DMS53 (cell line): ENCODE data around the gene FGD4.
"Not testable (repeated sequence)": the region's sequence is repeated elsewhere in the genome, so short reads cannot be mapped to it uniquely, and the experiment has no call there.

Experiments used
- DNase-seq: peaks from one replicate; lab custom pipeline; 2025; lab: John Stamatoyannopoulos, UW

The FGD4 gene

DNA sequence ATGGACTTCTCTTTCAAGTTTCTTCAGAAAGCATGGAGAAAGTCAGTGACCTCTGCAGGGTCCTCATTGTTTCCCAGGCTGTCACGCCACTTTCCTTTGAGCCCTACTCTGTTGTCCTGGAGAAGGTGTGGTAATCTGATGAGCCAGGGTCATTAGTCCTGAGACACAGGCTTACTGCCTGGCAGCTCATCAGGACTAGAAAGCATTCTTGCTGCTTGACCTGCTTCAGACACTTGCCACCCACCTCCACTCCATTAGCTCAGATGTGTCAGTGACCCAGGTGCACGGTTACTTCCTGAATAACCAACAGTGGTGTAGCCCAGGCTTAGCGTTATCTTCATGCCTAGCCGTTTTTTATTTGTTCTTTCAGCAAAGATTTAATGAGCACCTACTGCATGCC is 93.9 kb downstream of the FGD4 start:
- DNase-seq, result no peak

DNA sequence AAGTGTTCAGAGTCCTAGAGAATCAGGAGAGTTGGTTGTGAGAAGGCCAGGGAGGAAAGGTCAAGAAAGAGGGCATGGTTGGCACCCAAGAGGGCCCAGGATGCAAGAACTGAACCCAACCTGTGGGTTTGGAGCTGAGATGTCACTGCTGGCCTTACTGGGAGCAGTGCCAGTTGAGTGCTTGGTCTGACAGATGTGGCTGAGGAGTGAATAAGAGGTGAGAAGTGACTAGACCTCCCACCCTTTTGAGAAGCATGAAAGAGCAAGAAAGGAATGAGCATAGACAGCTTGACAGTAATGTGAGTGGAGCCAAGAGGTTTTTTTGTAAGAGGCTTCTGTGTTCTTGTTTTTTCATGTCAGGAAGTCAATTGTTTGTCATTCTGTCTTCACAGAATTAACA is 95.3 kb downstream of the FGD4 start:
- DNase-seq, result no peak

- DNase-seq, result no peak
Observed at GRCh38 chr12:32496946-32497345, 97.6 kb downstream of the FGD4 start.

DNA sequence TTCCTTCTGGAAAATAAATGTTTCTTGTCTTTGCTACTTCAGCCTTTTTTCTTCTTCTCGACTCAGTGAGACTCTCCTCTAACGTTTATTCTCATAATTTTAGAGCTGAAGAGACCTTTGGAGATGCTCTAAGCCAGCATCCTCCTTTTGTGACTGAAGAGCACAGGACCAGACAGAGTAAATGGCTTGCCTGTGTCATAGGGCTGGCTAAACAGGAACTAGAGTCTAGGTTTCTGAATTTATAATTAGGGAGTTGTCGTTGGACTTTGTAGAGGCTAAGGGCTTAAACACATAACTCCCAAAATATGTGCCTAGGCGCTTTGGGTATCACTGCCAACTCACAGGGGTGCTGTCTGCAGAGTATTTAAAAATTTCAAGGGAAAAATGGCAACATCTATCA is 98.5 kb downstream of the FGD4 start:
- no peak for DNase-seq

DNA sequence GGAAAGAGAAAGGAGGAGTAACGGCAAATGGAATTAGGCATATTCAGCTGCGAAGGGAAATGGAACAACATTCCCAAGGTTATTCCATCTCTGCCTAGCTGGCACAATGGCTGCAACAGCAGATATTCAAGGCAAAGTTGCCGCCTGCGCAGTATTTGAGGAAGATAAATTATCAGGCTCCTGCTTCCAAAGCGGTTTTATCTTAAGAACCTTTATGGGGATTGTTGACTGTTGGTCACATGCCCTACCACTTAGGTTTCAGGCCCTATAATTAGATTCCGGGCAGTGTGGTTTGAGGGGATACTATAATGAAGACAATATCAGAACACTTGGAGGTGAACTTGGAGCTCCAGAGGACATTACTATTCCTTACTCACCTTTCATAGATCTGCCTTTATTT is 99.7 kb downstream of the FGD4 start:
- no peak for DNase-seq

- DNase-seq, result peak; percentile 96
Observed at GRCh38 chr12:32501835-32502333, 102.5 kb downstream of the FGD4 start.

- DNase-seq, result no peak
Observed at GRCh38 chr12:32502693-32503502, 103.5 kb downstream of the FGD4 start.

- DNase-seq, result no peak
Observed at GRCh38 chr12:32503730-32504129, 104.4 kb downstream of the FGD4 start.

- no peak for DNase-seq
Observed at GRCh38 chr12:32504591-32504990, 105.2 kb downstream of the FGD4 start.

DNA sequence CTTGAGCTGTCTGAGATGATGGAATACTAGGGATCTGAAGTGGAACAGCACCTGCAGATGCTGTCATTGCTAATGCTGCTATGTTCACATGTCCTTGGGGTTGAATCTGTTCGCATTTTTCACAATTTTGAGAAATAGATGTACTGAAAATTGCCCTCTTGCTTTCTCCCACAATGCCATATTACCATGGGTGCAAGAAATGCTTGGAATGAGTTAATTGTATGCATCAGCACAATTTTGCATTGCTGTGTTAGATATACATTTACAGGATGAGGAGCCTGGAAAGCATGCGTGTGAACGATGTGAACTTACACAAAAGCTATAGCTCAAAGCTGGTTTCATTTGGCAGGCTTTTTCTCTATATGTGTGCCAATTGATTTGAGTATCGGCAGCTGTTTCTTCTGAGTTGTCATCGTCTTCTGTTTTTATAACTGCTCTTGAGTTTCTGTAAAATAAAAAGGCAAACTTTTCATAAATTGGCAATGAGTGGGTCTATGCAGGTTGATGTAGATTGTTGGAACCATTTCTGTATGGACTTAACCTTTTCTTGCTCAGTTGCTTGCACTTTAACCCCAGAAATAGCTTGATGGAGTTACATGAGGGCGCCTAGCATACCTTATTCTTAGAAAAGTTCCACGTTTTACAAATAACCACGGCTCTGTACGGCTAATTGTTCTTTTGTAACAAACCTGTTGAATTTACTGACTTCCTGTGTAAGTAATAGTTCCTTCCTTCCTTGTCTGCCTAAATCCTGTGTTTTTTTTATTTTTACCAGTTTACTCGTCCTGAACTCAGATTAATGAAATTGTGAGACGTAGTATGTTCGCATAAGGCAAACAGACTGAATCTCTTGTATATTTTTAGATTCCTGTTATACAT is 105.9 kb downstream of the FGD4 start:
- no peak for DNase-seq

DNA sequence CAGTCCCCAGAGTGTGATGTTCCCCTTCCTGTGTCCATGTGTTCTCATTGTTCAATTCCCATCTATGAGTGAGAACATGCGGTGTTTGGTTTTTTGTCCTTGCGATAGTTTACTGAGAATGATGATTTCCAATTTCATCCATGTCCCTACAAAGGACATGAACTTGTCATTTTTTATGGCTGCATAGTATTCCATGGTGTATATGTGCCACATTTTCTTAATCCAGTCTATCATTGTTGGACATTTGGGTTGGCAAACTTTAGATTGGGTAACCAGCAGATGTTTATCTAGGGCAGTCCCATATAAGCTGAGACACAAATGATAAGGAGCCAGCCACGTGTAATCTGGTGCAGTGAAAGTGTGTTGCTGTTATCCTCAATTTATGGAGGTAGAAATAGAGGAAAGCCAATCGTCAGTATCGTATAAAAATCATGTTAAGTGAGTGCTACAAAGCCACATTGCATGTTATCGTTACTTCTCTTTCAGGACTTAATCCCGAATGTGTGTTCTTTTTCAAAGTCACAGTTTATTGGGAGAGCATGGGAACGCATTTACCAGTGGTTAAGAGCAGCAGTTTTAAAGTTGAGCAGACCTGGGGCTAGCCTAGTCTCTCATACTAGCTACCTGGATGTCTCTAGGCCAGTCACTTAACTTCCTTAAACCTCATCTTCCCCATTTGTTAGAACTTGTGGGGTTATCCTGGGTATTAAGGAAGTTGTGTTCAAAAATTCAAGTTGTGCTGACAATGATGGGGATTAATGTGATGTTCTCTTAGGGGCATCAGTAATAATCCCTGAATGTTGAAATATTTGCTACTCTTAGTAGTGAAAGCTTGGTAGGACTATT is 108.0 kb downstream of the FGD4 start:
- not testable (repeated sequence) for DNase-seq

- DNase-seq, result no peak
Observed at GRCh38 chr12:32507942-32508320, 108.6 kb downstream of the FGD4 start.

- DNase-seq, result no peak
Observed at GRCh38 chr12:32508626-32509025, 109.3 kb downstream of the FGD4 start.

DNA sequence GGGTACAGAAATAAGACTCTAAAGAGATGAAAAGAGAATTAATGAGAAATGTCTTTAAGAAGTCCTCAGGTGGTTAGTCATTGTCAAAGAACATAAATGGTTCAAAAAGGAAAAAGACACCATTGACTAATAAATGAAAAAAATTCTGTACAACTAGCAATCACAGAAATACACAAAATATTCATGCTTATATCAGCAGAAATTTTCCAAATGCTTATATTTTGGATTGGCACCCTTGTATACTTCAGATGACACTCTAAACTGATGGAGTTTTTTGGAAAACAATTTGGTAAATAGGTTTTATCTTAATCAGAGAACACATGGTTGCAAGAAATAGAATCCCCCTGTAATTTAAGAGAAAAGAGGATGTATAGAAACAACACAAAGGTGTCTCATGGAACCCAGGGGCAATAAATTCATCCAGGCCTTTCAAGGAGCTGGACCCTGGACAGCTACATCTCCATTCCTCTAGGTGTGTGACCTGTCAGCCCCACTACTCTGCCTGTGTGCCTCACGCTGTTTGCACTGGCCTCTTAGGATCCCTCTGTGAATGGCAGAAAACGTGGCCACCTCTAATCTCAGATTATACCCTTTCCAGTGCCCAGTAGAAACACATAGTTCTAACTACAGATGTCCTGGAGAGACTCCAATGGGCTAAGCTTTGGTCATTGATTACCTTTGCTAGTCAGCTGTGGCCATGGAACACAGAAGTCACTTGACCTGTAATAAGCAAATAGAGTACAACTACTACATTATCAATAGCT is 110.2 kb downstream of the FGD4 start:
- DNase-seq, result no peak

GRCh38 chr12:32511976-32512375 is 112.6 kb downstream of the FGD4 start:
- DNase-seq, result not testable (repeated sequence)

DNA sequence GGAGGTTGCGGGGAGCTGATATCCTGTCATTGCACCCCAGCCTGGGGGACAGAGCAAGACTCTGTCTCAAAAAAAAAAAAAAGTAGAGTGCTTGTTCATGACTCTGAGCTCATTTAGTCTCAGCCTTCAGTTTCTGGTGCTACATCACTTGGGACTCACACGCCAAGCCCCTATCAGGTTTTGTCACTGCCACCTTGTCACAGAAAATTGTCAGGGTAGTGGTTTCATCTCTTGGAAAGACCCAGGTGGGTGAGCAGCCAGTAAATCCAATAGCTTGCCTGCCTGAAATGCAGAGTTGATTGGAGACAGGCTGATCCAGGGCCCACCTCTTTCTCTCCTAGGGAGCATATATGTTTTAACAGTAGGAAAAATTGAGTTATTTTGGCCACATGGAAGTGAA is 113.0 kb downstream of the FGD4 start:
- no peak for DNase-seq

DNA sequence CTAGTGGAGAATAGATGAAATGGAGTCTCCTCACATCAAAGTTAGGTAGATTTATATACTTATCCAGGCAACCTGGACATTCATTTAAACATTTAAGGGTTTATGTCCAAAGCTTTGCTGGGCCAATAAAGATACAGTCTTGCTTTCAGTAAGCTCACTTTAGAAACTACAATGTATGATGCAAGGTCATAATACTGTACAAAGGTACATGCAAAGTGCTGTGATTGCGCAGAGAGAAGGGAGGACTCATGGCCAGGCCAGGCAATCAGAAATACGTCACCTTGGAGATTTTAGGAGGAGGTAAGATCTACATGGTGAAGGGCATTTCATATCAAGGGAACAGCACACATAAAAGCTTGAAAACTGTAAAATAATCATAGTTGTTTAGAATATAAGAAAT is 113.6 kb downstream of the FGD4 start:
- no peak for DNase-seq

- peak; percentile 21 for DNase-seq
Observed at GRCh38 chr12:32515137-32515873, 115.9 kb downstream of the FGD4 start.

- no peak for DNase-seq
Observed at GRCh38 chr12:32516230-32516629, 116.9 kb downstream of the FGD4 start.

GRCh38 chr12:32517966-32518365 is 118.6 kb downstream of the FGD4 start:
- no peak for DNase-seq

- peak; percentile 67 for DNase-seq
Observed at GRCh38 chr12:32519047-32519446, 119.7 kb downstream of the FGD4 start.
